HG02970 (cell line): ENCODE data around the gene LRRC4C.
"Not testable (repeated sequence)": the region's sequence is repeated elsewhere in the genome, so short reads cannot be mapped to it uniquely, and the experiment has no call there.

Experiments
- ATAC-seq: cut with Tn5 transposase; IDR thresholded peaks from one replicate; pipeline ENCODE4 v1.9.1; 2021; ENCODE audit warnings: mild to moderate bottlenecking, moderate library complexity, moderate number of reproducible peaks; ENCODE audit not compliant: unreplicated experiment, low FRiP score

Gene LRRC4C

GRCh38 chr11:40573254-40573891 lies 886.1 kb downstream of the LRRC4C start:
- ATAC-seq, result no peak

DNA sequence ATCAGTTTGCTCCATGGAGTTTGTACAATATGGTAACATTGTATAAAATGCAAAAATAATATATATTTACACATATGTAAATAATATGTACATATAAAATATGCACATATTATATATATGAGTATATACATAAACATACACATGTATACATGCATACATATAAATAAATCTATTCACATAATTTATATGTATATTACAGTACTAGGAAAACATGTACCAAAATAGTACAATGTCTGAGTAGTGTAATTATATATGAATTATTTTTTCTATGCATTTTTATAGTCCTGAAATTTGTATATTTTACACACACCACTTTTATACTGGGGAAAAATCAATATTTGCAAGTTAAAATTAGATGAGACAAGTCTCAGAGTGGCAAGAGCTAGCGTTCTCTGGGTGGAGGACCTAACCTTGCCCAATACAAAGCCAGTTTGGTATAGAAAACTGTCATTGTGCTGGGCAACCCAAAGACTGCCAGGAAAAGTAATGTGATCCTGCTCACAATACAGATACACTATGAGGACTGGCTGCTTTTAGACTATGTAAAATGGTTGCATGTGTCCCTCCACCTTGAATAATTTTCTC lies 889.4 kb downstream of the LRRC4C start:
- ATAC-seq, result no peak

- no peak for ATAC-seq
Measured at GRCh38 chr11:40567392-40567791, 892.1 kb downstream of the LRRC4C start.

- ATAC-seq, result no peak
Measured at GRCh38 chr11:40544162-40544561, 915.3 kb downstream of the LRRC4C start.

DNA sequence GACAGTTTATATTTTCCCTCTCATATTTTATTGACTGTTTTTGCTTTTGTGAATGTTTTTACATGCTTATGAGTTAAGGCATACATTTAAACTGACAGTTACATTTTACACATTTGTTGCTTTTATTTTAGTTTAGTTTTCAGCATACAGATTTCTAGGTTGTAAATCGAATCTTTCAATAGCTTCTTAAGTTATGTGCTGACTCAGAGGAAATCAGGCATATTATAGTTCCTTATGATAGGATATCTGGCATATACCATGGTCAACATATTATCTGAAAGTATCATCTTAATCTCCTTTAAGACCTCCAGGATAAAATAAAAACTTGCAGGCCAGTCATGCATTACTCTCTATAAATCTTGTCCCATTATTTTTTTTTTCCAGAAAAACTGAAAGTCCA lies 916.6 kb downstream of the LRRC4C start:
- no peak for ATAC-seq

GRCh38 chr11:40537734-40538133 lies 921.7 kb downstream of the LRRC4C start:
- ATAC-seq, result no peak

DNA sequence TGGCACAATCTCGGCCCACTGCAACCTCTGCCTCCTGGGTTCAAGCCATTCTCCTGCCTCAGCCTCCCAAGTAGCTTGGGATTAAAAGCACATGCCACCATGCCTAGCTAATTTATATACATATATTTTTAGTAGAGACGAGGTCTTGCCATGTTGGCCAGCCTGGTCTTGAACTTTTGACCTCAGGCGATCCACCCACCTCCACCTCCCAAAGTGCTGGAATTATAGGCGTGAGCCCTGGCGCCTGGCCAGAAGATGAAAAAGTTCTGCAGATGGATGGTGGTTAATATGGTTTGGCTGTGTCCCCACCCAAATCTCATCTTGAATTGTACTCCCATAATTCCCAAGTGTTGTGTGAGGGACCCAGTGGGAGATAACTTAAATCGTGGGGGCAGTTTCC lies 937.4 kb downstream of the LRRC4C start:
- ATAC-seq, result not testable (repeated sequence)

GRCh38 chr11:40517122-40517521 lies 942.3 kb downstream of the LRRC4C start:
- ATAC-seq, result no peak

- no peak for ATAC-seq
Measured at GRCh38 chr11:40514124-40514523, 945.3 kb downstream of the LRRC4C start.

GRCh38 chr11:40513281-40513680 lies 946.2 kb downstream of the LRRC4C start:
- ATAC-seq, result no peak

DNA sequence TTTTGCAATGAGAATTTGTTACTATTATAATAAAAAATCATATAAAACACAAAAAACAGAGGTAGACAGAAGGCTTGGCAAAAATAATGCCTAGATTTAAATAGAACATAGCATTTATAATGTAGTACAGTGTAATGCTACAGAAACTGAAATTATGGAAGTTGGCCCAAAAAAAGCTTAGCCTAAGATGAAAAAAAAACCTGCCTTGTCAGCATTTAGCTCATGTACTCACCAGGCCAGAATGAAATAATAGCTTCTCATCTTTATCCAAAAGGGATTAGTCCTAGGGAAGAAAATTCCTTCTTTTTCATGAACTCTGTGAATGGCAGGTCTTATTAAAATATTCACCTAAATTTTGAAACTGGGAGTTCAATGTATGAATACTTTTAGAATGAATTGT lies 951.1 kb downstream of the LRRC4C start:
- no peak for ATAC-seq

DNA sequence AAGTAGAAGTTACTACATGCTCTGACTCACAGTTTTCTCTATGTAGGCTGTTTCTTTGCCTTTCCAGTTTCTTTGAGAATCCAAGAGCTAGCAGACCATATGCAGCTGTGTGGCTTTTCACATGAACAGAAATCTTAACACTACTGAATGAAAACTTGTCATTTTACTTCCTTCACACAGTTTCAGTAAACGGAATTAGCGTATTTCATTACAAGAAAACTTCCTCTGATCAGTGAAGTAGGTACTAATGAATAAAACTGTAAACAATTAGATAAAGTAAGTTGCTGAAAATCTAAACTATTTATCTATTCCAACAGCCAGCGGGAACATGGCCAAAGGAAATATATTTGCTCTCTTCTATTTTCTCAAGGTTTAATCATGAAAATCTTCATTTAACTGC lies 953.2 kb downstream of the LRRC4C start:
- ATAC-seq, result no peak

GRCh38 chr11:40491341-40491740 lies 968.1 kb downstream of the LRRC4C start:
- ATAC-seq, result no peak

GRCh38 chr11:40467771-40468170 lies 991.7 kb downstream of the LRRC4C start:
- no peak for ATAC-seq

GRCh38 chr11:40445391-40445790 lies 1014.1 kb downstream of the LRRC4C start:
- ATAC-seq, result no peak

- ATAC-seq, result no peak
Measured at GRCh38 chr11:40444151-40444550, 1015.3 kb downstream of the LRRC4C start.

DNA sequence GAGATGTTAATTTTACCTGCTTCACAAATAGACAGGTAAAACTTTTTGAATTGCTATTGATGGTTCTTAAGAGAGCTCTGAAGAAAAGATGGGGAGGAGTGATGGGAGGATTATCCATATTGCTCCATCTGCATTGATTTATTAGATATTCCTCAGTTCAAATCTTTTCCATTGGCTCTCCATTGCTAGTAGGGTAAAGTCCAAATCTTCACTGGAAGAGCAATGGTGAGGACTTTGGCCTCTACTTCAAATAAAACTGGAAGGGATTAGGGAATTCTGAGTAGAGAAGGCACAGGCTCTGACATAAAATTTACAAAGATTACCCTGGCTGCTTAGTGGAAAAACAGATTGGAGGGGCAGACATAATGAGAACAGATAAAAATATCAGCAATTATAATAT lies 1024.1 kb downstream of the LRRC4C start:
- no peak for ATAC-seq

- no peak for ATAC-seq
Measured at GRCh38 chr11:40434926-40435325, 1024.5 kb downstream of the LRRC4C start.

- no peak for ATAC-seq
Measured at GRCh38 chr11:40432358-40432757, 1027.1 kb downstream of the LRRC4C start.

DNA sequence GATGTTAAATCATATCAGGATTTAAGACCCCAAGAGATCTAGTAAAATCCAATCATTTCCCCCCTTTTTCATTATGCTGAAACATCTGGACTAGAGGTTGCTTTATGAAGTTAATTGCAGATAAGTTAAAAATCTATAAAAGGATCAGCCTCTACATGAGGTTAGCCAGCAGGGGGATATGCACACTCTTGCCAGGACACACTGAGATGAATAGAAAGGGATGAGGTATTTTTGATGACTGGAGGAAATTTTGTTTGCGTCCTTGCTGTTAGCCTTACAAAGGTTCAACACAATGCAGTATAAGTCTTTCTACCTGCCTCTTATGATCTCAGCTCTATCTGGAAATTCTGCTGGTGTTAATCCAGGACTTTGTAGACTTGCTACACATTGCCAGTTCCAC lies 1034.3 kb downstream of the LRRC4C start:
- ATAC-seq, result no peak

GRCh38 chr11:40421208-40421981 lies 1038.1 kb downstream of the LRRC4C start:
- ATAC-seq, result no peak

DNA sequence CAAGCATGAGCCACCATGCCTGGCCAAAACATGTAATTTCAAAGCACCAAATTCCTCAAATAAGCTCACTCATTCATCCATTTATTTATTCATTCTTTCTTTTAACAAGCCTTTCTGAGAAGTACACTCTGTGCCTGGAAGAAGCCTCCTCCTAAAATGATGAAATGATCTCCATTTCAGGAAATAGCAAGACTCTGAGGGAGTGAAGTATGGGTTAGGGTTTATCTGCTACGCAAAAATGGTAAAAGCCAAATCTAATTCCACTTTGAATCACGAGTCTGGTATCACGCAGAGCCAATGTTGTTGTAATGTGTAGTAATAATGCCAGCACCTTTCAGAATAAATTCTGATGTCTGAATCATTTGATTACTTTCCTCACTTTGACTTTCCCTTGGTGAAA lies 1041.8 kb downstream of the LRRC4C start:
- no peak for ATAC-seq
